ENCODE measurements around the gene RHBDL3. TPM values are rescaled to one million over a fixed set of nuclear protein-coding genes. Genes with fewer than 3 reads are reported as not detected.

Gene RHBDL3
- total RNA-seq, 4 donors from 2014 or later: 0.30 TPM; not detected in 3

DNA sequence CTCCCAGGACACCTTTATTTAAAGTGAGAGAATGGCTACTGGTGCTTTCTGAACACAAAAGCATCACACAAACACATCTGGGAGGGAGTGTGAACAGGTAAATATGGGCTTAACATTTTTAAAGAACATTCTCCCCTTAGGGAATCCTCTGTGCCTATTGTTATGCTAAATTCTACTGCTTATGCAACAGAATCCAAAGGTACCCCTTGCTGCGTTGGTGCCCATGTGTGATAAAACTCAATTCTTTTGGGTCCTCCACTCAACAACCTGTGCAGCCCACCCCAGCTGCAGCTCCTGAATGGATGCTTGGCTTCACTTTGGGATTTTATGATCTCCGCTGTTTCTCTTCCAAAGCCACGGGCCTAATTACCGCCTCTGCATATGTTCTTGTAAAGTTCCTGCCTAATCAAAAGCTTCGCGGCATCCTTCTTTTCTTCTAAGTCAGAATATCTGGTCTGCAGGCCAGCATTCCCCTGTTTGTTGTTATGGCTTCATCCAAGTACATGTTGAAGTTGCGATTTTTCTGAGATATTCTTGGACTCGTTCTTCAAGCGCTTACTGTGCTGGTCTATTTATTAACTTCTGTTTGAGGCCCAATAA lies 23.9 kb downstream of the RHBDL3 start:
- H3K4me3 ChIP-seq: no peak overlapping the region
- TF ChIP-seq, protein P1, sequence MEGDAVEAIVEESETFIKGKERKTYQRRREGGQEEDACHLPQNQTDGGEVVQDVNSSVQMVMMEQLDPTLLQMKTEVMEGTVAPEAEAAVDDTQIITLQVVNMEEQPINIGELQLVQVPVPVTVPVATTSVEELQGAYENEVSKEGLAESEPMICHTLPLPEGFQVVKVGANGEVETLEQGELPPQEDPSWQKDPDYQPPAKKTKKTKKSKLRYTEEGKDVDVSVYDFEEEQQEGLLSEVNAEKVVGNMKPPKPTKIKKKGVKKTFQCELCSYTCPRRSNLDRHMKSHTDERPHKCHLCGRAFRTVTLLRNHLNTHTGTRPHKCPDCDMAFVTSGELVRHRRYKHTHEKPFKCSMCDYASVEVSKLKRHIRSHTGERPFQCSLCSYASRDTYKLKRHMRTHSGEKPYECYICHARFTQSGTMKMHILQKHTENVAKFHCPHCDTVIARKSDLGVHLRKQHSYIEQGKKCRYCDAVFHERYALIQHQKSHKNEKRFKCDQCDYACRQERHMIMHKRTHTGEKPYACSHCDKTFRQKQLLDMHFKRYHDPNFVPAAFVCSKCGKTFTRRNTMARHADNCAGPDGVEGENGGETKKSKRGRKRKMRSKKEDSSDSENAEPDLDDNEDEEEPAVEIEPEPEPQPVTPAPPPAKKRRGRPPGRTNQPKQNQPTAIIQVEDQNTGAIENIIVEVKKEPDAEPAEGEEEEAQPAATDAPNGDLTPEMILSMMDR (IDR thresholded peaks at IDR 0.05): no peak
- TF ChIP-seq POLR2A (IDR thresholded peaks at IDR 0.05) (no peak), EP300 (IDR thresholded peaks at IDR 0.05) (no peak)
- no peaks in the 10 kb centered on the region for H3K36me3 ChIP-seq
- H3K27me3 ChIP-seq: peaks cover 0 to 6% of the 10 kb centered on the region in 2 donors
- DNase-seq (ENCODE audit: low spot score in 2 of 2): no peak
- WGBS, 2 donors: 72 to 74% methylated on average over 9 of the region's 9 CpGs
- no peak overlapping the region for H3K27ac ChIP-seq
- H3K9me3 ChIP-seq: no peaks in the 10 kb centered on the region
- H3K4me1 ChIP-seq: no peaks in the 10 kb centered on the region

DNA sequence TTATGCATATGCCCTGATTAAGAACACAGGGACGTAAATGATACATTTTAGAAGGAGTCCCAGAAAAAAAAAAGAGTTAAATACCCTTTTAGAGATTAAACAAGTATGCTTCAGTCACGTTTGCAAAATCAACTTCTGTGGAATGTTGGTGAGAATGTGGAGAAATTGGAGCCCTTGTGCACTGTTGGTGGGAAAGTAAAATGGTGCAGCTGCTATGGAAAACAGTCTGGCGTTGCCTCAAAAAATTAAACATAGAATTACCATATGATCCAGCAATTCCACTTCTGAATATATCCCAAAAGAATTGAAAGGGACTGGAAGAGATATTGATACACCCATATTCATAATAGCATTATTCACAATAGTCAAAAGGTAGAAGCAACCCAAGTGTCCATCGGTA lies 26.5 kb downstream of the RHBDL3 start:
- DNase-seq (ENCODE audit: low spot score in 2 of 2): no peak
- H3K27ac ChIP-seq: no peak overlapping the region
- TF ChIP-seq POLR2A (IDR thresholded peaks at IDR 0.05) (no peak), EP300 (IDR thresholded peaks at IDR 0.05) (no peak)
- TF ChIP-seq, protein P1 (IDR thresholded peaks at IDR 0.05): no peak
- H3K36me3 ChIP-seq: no peaks in the 10 kb centered on the region
- no peak overlapping the region for H3K4me3 ChIP-seq
- H3K4me1 ChIP-seq: no peaks in the 10 kb centered on the region
- H3K27me3 ChIP-seq: no peaks in the 10 kb centered on the region
- 62 to 69% methylated on average over 4 of the region's 4 CpGs for WGBS, 2 donors
- H3K9me3 ChIP-seq: no peaks in the 10 kb centered on the region

DNA sequence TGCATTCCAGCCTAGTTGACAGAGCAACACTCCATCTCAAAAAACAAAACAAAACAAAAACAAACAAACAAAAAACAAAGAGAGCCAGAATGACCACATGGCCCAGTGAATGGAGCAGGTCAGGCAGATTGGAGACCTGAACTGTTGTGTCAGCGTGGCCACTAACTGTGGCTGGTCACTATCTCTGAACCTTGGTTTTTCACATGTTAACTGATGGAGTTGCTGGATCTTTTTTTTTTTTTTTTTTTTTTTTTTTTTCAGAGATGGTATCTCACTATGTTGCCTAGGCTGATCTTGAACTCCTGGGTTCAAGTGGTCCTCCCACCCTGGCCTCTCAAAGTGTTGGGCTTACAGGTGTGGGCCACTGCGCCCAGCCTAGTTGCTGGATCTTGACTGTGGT lies 31.8 kb downstream of the RHBDL3 start:
- Histone ChIP-seq H3K9me3 (no peaks in the 10 kb centered on the region), H3K4me3 (no peak overlapping the region), H3K36me3 (no peaks in the 10 kb centered on the region), H3K27ac (no peak overlapping the region), H3K27me3 (no peaks in the 10 kb centered on the region), H3K4me1 (no peaks in the 10 kb centered on the region)
- WGBS, 2 donors: 89 to 95% methylated on average over 2 of the region's 2 CpGs
- TF ChIP-seq POLR2A (IDR thresholded peaks at IDR 0.05) (no peak), EP300 (IDR thresholded peaks at IDR 0.05) (no peak)
- TF ChIP-seq, protein P1 (IDR thresholded peaks at IDR 0.05): no peak
- no peak for DNase-seq (ENCODE audit: low spot score in 2 of 2)

DNA sequence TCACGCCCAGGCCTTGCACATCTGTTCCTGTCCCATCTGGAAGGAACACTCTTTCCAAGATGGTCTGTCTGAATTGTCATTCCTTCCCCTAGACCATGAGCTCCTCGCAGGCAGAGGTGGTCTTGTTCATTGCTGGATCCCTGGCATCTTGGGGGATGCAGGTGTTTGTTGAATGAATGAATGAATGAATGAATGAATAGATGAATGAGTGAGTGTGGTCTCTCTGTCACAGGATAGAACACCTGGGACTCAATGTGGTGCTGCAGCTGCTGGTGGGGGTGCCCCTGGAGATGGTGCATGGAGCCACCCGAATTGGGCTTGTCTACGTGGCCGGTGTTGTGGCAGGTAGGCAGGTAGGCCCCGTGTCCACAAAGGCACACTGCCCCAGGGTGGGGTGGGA lies 32.2 kb downstream of the RHBDL3 start:
- H3K36me3 ChIP-seq: no peaks in the 10 kb centered on the region
- no peaks in the 10 kb centered on the region for H3K9me3 ChIP-seq
- no peak for DNase-seq (ENCODE audit: low spot score in 2 of 2)
- no peak for TF ChIP-seq EP300 (IDR thresholded peaks at IDR 0.05)
- TF ChIP-seq, protein P1 (IDR thresholded peaks at IDR 0.05): no peak
- no peak for TF ChIP-seq POLR2A (IDR thresholded peaks at IDR 0.05)
- H3K4me1 ChIP-seq: no peaks in the 10 kb centered on the region
- H3K4me3 ChIP-seq: no peak overlapping the region
- no peak overlapping the region for H3K27ac ChIP-seq
- 93 to 99% methylated on average over 4 to 6 of the region's 6 CpGs for WGBS, 2 donors
- no peaks in the 10 kb centered on the region for H3K27me3 ChIP-seq

DNA sequence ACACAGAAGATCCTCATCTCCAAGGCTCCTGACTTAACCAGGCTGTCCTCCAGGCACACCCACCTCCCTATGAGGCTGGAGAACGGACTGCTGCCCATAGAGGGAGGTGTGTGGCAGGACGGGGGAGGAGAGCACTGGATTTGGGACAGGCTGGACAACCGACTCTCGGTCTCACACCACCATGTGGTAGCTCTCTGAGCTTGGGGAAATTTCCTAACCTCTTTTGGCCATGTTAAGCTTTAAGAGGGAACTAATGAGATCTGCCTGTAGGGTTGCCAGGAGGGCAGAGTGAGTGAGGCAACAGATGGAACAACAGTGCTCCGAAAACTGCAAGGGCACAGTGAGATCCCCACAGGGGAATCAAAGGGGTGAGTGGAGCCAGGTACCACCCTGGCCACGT lies 32.7 kb downstream of the RHBDL3 start:
- TF ChIP-seq POLR2A (IDR thresholded peaks at IDR 0.05) (no peak), EP300 (IDR thresholded peaks at IDR 0.05) (no peak)
- TF ChIP-seq, protein P1 (IDR thresholded peaks at IDR 0.05): no peak
- 66 to 69% methylated on average over 5 to 6 of the region's 6 CpGs for WGBS, 2 donors
- DNase-seq (ENCODE audit: low spot score in 2 of 2): no peak
- Histone ChIP-seq H3K36me3 (no peaks in the 10 kb centered on the region), H3K9me3 (no peaks in the 10 kb centered on the region), H3K4me3 (no peak overlapping the region), H3K4me1 (no peaks in the 10 kb centered on the region), H3K27me3 (no peaks in the 10 kb centered on the region), H3K27ac (no peak overlapping the region)

Measured in tibial nerve (tissue), 4 donors.